ENCODE results near the gene FLVCR2. TPM values are rescaled to one million over a fixed set of nuclear protein-coding genes. Genes with fewer than 3 reads are reported as not detected.

Gene FLVCR2
- total RNA-seq, 2 donors from 2014 or later: 6.2 to 8.9 TPM

- H3K4me1 Mint-ChIP-seq: peaks cover 22% of the 10 kb centered on the region
- peak overlapping the region; percentile 92 for H3K27ac Mint-ChIP-seq
- peaks cover 14% of the 10 kb centered on the region for H3K36me3 Mint-ChIP-seq (ENCODE audit: low read depth)
- peak overlapping the region; percentile 21 for H3K4me3 Mint-ChIP-seq
- no peak overlapping the region for H3K4me3 ChIP-seq (ENCODE audit: low read length)
- H3K36me3 ChIP-seq (ENCODE audit: control insufficient read depth, insufficient read depth, low read length): peaks cover 11% of the 10 kb centered on the region
- DNase-seq: peak; percentile 76
- peaks cover 2% of the 10 kb centered on the region for H3K4me1 ChIP-seq (ENCODE audit: control insufficient read depth, insufficient read depth, low read length)
- H3K9me3 ChIP-seq (ENCODE audit: control insufficient read depth, low read length): no peaks in the 10 kb centered on the region
- TF ChIP-seq CTCF (conservative IDR thresholded peaks at IDR 0.05): no peak
- no peaks in the 10 kb centered on the region for H3K9me3 Mint-ChIP-seq
- H3K27me3 Mint-ChIP-seq (ENCODE audit: insufficient read depth): no peaks in the 10 kb centered on the region
- H3K9ac ChIP-seq (ENCODE audit: extremely low read depth, low read length, poor library complexity, severe bottlenecking): no peak overlapping the region
- WGBS, 2 experiments (ENCODE audit: insufficient coverage in 1 of 2, insufficient read length in 1 of 2): 71 to 83% methylated on average over 2 to 4 of the region's 5 CpGs
- no peaks in the 10 kb centered on the region for H3K27me3 ChIP-seq (ENCODE audit: control insufficient read depth, insufficient read depth, low read length, poor library complexity, severe bottlenecking)
- no peak overlapping the region for H3K27ac ChIP-seq (ENCODE audit: low read depth, low read length)
Measured at GRCh38 chr14:75631453-75631831, 53.0 kb downstream of the FLVCR2 start.

- 89 to 97% methylated on average over 4 to 5 of the region's 5 CpGs for WGBS, 2 experiments (ENCODE audit: insufficient coverage in 1 of 2, insufficient read length in 1 of 2)
- Histone ChIP-seq H3K27me3 (ENCODE audit: control insufficient read depth, insufficient read depth, low read length, poor library complexity, severe bottlenecking) (no peaks in the 10 kb centered on the region), H3K36me3 (ENCODE audit: control insufficient read depth, insufficient read depth, low read length) (peaks cover 15% of the 10 kb centered on the region), H3K9me3 (ENCODE audit: control insufficient read depth, low read length) (no peaks in the 10 kb centered on the region), H3K4me1 (ENCODE audit: control insufficient read depth, insufficient read depth, low read length) (peaks cover 2% of the 10 kb centered on the region), H3K4me3 (ENCODE audit: low read length) (no peak overlapping the region), H3K9ac (ENCODE audit: extremely low read depth, low read length, poor library complexity, severe bottlenecking) (no peak overlapping the region), H3K27ac (ENCODE audit: low read depth, low read length) (no peak overlapping the region)
- Mint-ChIP-seq H3K27me3 (ENCODE audit: insufficient read depth) (peaks cover 5% of the 10 kb centered on the region), H3K36me3 (ENCODE audit: low read depth) (peaks cover 32% of the 10 kb centered on the region), H3K9me3 (no peaks in the 10 kb centered on the region), H3K27ac (no peak overlapping the region), H3K4me3 (no peak overlapping the region), H3K4me1 (peaks cover 17% of the 10 kb centered on the region)
- no peak for DNase-seq
- TF ChIP-seq CTCF (conservative IDR thresholded peaks at IDR 0.05): no peak
Measured at GRCh38 chr14:75634848-75635247, 56.4 kb downstream of the FLVCR2 start.

GRCh38 chr14:75636100-75636692 lies 57.8 kb downstream of the FLVCR2 start:
- Mint-ChIP-seq H3K4me1 (peaks cover 7% of the 10 kb centered on the region), H3K36me3 (ENCODE audit: low read depth) (peaks cover 34% of the 10 kb centered on the region), H3K9me3 (no peaks in the 10 kb centered on the region), H3K27me3 (ENCODE audit: insufficient read depth) (peaks cover 5% of the 10 kb centered on the region), H3K4me3 (no peak overlapping the region), H3K27ac (no peak overlapping the region)
- peak overlapping the region; percentile 33 for H3K27ac ChIP-seq (ENCODE audit: low read depth, low read length)
- H3K4me1 ChIP-seq (ENCODE audit: control insufficient read depth, insufficient read depth, low read length): peaks cover under 1% of the 10 kb centered on the region
- H3K9me3 ChIP-seq (ENCODE audit: control insufficient read depth, low read length): no peaks in the 10 kb centered on the region
- H3K36me3 ChIP-seq (ENCODE audit: control insufficient read depth, insufficient read depth, low read length): peaks cover 18% of the 10 kb centered on the region
- WGBS, 2 experiments (ENCODE audit: insufficient coverage in 1 of 2, insufficient read length in 1 of 2): 83 to 91% methylated on average over 7 to 13 of the region's 13 CpGs
- DNase-seq: no peak
- no peak overlapping the region for H3K9ac ChIP-seq (ENCODE audit: extremely low read depth, low read length, poor library complexity, severe bottlenecking)
- TF ChIP-seq CTCF (conservative IDR thresholded peaks at IDR 0.05): no peak
- no peak overlapping the region for H3K4me3 ChIP-seq (ENCODE audit: low read length)
- no peaks in the 10 kb centered on the region for H3K27me3 ChIP-seq (ENCODE audit: control insufficient read depth, insufficient read depth, low read length, poor library complexity, severe bottlenecking)

Measured in endodermal cell (in vitro differentiated cells).